Body of pancreas (tissue), 4 donors: ENCODE results near the gene CARS2.

ENCODE experiments used
- POLR2A ChIP-seq, 3 donors: fragments of 450-650 bp; IDR thresholded peaks; one replicate each; pipeline ENCODE4 v1.6.1; 2016; ENCODE audit warnings: antibody characterized with exemption in 3 of 3, mild to moderate bottlenecking in 2 of 3
- TF ChIP-seq, protein P1 (sequence below), 7 experiments: fragments of 450-650 bp in 4 of 7; fragments of 200-600 bp in 3 of 7; sonication (generic) in 3 of 7; IDR thresholded peaks; one replicate each; pipeline ENCODE4 v1.5.1; 2016 to 2019; ENCODE audit warnings: antibody characterized with exemption in 7 of 7

DNA sequence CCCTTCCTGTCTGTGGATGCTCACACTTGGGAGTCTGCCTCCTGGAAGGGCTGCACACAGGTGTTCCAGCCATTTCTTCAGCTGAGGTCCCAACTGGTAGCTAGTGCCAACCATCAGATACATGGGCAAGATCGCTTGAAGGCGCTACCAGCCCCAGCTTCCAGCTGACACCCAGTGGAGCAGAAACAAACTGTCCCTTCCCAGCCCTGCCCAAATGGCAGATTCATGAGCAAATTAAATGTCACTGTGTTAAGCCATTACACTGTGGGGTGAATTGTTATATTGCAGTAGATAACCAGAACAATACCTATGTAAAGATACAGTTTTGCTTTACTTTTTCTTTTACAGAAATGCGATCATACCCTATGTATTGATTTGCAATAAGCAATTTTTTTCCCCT is 25.2 kb upstream of the CARS2 start:
- TF ChIP-seq, protein P1, sequence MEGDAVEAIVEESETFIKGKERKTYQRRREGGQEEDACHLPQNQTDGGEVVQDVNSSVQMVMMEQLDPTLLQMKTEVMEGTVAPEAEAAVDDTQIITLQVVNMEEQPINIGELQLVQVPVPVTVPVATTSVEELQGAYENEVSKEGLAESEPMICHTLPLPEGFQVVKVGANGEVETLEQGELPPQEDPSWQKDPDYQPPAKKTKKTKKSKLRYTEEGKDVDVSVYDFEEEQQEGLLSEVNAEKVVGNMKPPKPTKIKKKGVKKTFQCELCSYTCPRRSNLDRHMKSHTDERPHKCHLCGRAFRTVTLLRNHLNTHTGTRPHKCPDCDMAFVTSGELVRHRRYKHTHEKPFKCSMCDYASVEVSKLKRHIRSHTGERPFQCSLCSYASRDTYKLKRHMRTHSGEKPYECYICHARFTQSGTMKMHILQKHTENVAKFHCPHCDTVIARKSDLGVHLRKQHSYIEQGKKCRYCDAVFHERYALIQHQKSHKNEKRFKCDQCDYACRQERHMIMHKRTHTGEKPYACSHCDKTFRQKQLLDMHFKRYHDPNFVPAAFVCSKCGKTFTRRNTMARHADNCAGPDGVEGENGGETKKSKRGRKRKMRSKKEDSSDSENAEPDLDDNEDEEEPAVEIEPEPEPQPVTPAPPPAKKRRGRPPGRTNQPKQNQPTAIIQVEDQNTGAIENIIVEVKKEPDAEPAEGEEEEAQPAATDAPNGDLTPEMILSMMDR (IDR thresholded peaks at IDR 0.05), result no peak
- TF ChIP-seq POLR2A (IDR thresholded peaks at IDR 0.05), result no peak
